Neural progenitor cell (in vitro differentiated cells): ENCODE data around the gene SULT6B1. TPM values are rescaled to one million over a fixed set of nuclear protein-coding genes. Genes with fewer than 3 reads are reported as not detected.

Source experiments
- DNase-seq: peaks from one replicate; pipeline ENCODE4 v3.0.0-alpha.2; 2016; ENCODE audit warnings: low spot score
- H2AFZ ChIP-seq: fragments of 200-600 bp; sonication (generic); replicated peaks from 2 replicates; pipeline ENCODE4 v1.6.1; 2016; ENCODE audit warnings: antibody characterized with exemption
- H3F3A ChIP-seq: fragments of 200-600 bp; sonication (generic); 2 replicates; pipeline ENCODE4 v1.6.1; 2016; ENCODE audit warnings: antibody characterized with exemption, low read depth
- H3K27ac ChIP-seq: fragments of 200-600 bp; sonication (generic); 2 replicates; pipeline ENCODE4 v1.5.1; 2016; ENCODE audit warnings: mild to moderate bottlenecking
- H3K27me3 ChIP-seq: fragments of 200-600 bp; sonication (generic); 2 replicates; pipeline ENCODE4 v1.6.1; 2016; ENCODE audit warnings: mild to moderate bottlenecking, moderate library complexity
- H3K36me3 ChIP-seq: fragments of 200-600 bp; sonication (generic); 2 replicates; pipeline ENCODE4 v1.5.1; 2016
- H3K4me1 ChIP-seq: fragments of 200-600 bp; sonication (generic); 2 replicates; pipeline ENCODE4 v1.6.1; 2016; ENCODE audit warnings: mixed run types
- H3K4me2 ChIP-seq: fragments of 200-600 bp; sonication (generic); 2 replicates; pipeline ENCODE4 v1.6.1; 2016
- H3K4me3 ChIP-seq: fragments of 200-600 bp; sonication (generic); 2 replicates; pipeline ENCODE4 v1.5.1; 2016
- H3K79me2 ChIP-seq: fragments of 200-600 bp; sonication (generic); 2 replicates; pipeline ENCODE4 v1.6.1; 2016; ENCODE audit warnings: low read depth
- H3K9ac ChIP-seq: fragments of 200-600 bp; sonication (generic); 2 replicates; pipeline ENCODE4 v1.6.1; 2016
- H3K9me3 ChIP-seq: fragments of 200-600 bp; sonication (generic); 2 replicates; pipeline ENCODE4 v1.5.1; 2016; ENCODE audit warnings: low read depth
- H4K20me1 ChIP-seq: fragments of 200-600 bp; sonication (generic); 2 replicates; pipeline ENCODE4 v1.6.1; 2016; ENCODE audit warnings: low read depth
- H3K27ac Mint-ChIP-seq: 3 replicates; pipeline ENCODE4 v1.8.0; 2021; ENCODE audit warnings: mixed read lengths
- H3K27me3 Mint-ChIP-seq: 2 replicates; pipeline ENCODE4 v1.8.0; 2022; ENCODE audit warnings: low read depth, mild to moderate bottlenecking, inconsistent platforms, moderate library complexity, mixed read lengths; ENCODE audit not compliant: insufficient read depth
- H3K36me3 Mint-ChIP-seq: 3 replicates; pipeline ENCODE4 v1.8.0; 2021; ENCODE audit warnings: mixed read lengths
- H3K4me1 Mint-ChIP-seq: 3 replicates; pipeline ENCODE4 v1.8.0; 2021; ENCODE audit warnings: mixed read lengths
- H3K4me3 Mint-ChIP-seq: 3 replicates; pipeline ENCODE4 v1.8.0; 2021; ENCODE audit warnings: mild to moderate bottlenecking, moderate library complexity, mixed read lengths
- H3K9me3 Mint-ChIP-seq: 3 replicates; pipeline ENCODE4 v1.8.0; 2020; ENCODE audit warnings: mixed read lengths
- CTCF ChIP-seq: fragments of 200-600 bp; sonication (generic); IDR thresholded peaks from 2 replicates; pipeline ENCODE4 v1.5.1; 2017; ENCODE audit warnings: antibody characterized with exemption, mild to moderate bottlenecking
- EZH2 ChIP-seq: fragments of 200-600 bp; sonication (generic); IDR thresholded peaks from 2 replicates; pipeline ENCODE4 v1.6.1; 2017; ENCODE audit warnings: antibody characterized with exemption, mild to moderate bottlenecking, moderate library complexity
- EZH2phosphoT487 ChIP-seq: fragments of 200-600 bp; sonication (generic); IDR thresholded peaks from 2 replicates; pipeline ENCODE4 v1.6.1; 2017; ENCODE audit warnings: antibody characterized with exemption
- total RNA-seq: library from RNA; depleted of rRNA; stranded (reverse); fragments of >200 nt; gene quantifications from 2 replicates; pipeline ENCODE4 v1.2.3, GENCODE V29; 2015; ENCODE audit warnings: low replicate concordance

The SULT6B1 gene
- total RNA-seq, 1 donor from 2014 or later, result not detected

- peaks cover 26% of the 10 kb centered on the region for H3K9me3 Mint-ChIP-seq
- no peaks in the 10 kb centered on the region for H3K79me2 ChIP-seq
- no peak overlapping the region for H3K27ac Mint-ChIP-seq
- H3F3A ChIP-seq, result no peaks in the 10 kb centered on the region
- H3K27me3 Mint-ChIP-seq, result peaks cover 2% of the 10 kb centered on the region
- no peaks in the 10 kb centered on the region for H3K4me1 ChIP-seq
- H3K4me3 Mint-ChIP-seq, result no peak overlapping the region
- no peak overlapping the region for H3K27ac ChIP-seq
- H3K4me1 Mint-ChIP-seq, result no peaks in the 10 kb centered on the region
- no peak overlapping the region for H3K4me2 ChIP-seq
- DNase-seq, result no peak
- H3K9me3 ChIP-seq, result peaks cover 8% of the 10 kb centered on the region
- H3K9ac ChIP-seq, result no peak overlapping the region
- H3K4me3 ChIP-seq, result no peak overlapping the region
- TF ChIP-seq EZH2 (no peak), CTCF (no peak), EZH2phosphoT487 (no peak)
- H4K20me1 ChIP-seq, result no peaks in the 10 kb centered on the region
- peaks cover 6% of the 10 kb centered on the region for H3K36me3 Mint-ChIP-seq
- peaks cover 7% of the 10 kb centered on the region for H3K36me3 ChIP-seq
- no peak overlapping the region for H2AFZ ChIP-seq
- H3K27me3 ChIP-seq, result no peaks in the 10 kb centered on the region
These were observed 23.7 kb downstream of the SULT6B1 start for GRCh38 chr2:37164757-37165156.

- peaks cover 6% of the 10 kb centered on the region for H3K27me3 Mint-ChIP-seq
- peak within 1 kb of the TSS; percentile 95 for H2AFZ ChIP-seq
- no peaks in the 10 kb centered on the region for H4K20me1 ChIP-seq
- peak within 1 kb of the TSS; percentile 48 for H3K9ac ChIP-seq
- peaks cover 4% of the 10 kb centered on the region for H3K4me1 ChIP-seq
- H3K9me3 Mint-ChIP-seq, result no peaks in the 10 kb centered on the region
- H3K36me3 ChIP-seq, result peaks cover 3% of the 10 kb centered on the region
- peak; percentile 89 for DNase-seq
- H3K4me3 ChIP-seq, result peak within 1 kb of the TSS; percentile 69
- TF ChIP-seq EZH2phosphoT487 (no peak), CTCF (no peak), EZH2 (no peak)
- peaks cover 13% of the 10 kb centered on the region for H3K4me1 Mint-ChIP-seq
- H3K4me3 Mint-ChIP-seq, result peak within 1 kb of the TSS; percentile 91
- peaks cover 9% of the 10 kb centered on the region for H3K27me3 ChIP-seq
- peak within 1 kb of the TSS; percentile 87 for H3K4me2 ChIP-seq
- H3K9me3 ChIP-seq, result no peaks in the 10 kb centered on the region
- H3F3A ChIP-seq, result no peaks in the 10 kb centered on the region
- peaks cover 16% of the 10 kb centered on the region for H3K36me3 Mint-ChIP-seq
- H3K27ac Mint-ChIP-seq, result peak within 1 kb of the TSS; percentile 32
- no peak within 1 kb of the TSS for H3K27ac ChIP-seq
- peaks cover 37% of the 10 kb centered on the region for H3K79me2 ChIP-seq
These were observed 31.4 kb downstream of the SULT6B1 start, which contains the start of gene EIF2AK2 for GRCh38 chr2:37156857-37157714. Gene EIF2AK2, minus strand, starts transcription at chr2:37156980. Its CDS starts 9,174 bp downstream, at chr2:37147806.

- Mint-ChIP-seq H3K27me3 (peaks cover 6% of the 10 kb centered on the region), H3K36me3 (peaks cover 20% of the 10 kb centered on the region), H3K4me3 (peak overlapping the region; percentile 91), H3K4me1 (peaks cover 13% of the 10 kb centered on the region), H3K9me3 (no peaks in the 10 kb centered on the region), H3K27ac (peak overlapping the region; percentile 32)
- H3K27me3 ChIP-seq, result peaks cover 9% of the 10 kb centered on the region
- H3K4me1 ChIP-seq, result peaks cover 4% of the 10 kb centered on the region
- no peak overlapping the region for H3K27ac ChIP-seq
- peak overlapping the region; percentile 48 for H3K9ac ChIP-seq
- H3K4me3 ChIP-seq, result peak overlapping the region; percentile 69
- peaks cover 3% of the 10 kb centered on the region for H3K36me3 ChIP-seq
- H3K9me3 ChIP-seq, result no peaks in the 10 kb centered on the region
- TF ChIP-seq CTCF, result no peak
- no peak for TF ChIP-seq EZH2
- TF ChIP-seq EZH2phosphoT487, result no peak
- DNase-seq, result peak; percentile 7
- H2AFZ ChIP-seq, result peak overlapping the region; percentile 95
- peak overlapping the region; percentile 87 for H3K4me2 ChIP-seq
- H3F3A ChIP-seq, result no peaks in the 10 kb centered on the region
- H4K20me1 ChIP-seq, result no peaks in the 10 kb centered on the region
- H3K79me2 ChIP-seq, result peaks cover 41% of the 10 kb centered on the region
These were observed 32.2 kb downstream of the SULT6B1 start for GRCh38 chr2:37156071-37156856.
